Esophagus muscularis mucosa (tissue), 4 donors: Measurements from ENCODE around the gene AIDA. TPM values are rescaled to one million over a fixed set of nuclear protein-coding genes. Genes with fewer than 3 reads are reported as not detected.

ENCODE experiments used
- DNase-seq: peaks from one replicate; pipeline ENCODE4 v3.0.0-alpha.2; 2017; ENCODE audit errors: extremely low spot score
- H3K27ac ChIP-seq, 4 donors: fragments of 200-600 bp; sonication (generic); replicated peaks in 1 of 4; 1 replicate in 3 of 4; 2 replicates in 1 of 4; pipeline ENCODE4 v1.5.1; 2016 to 2019; ENCODE audit warnings: mild to moderate bottlenecking in 1 of 4
- H3K27me3 ChIP-seq, 4 donors: fragments of 200-600 bp; sonication (generic); one replicate each; pipeline versions ENCODE4 v1.5.1 to v1.6.0; 2016 to 2019
- H3K36me3 ChIP-seq, 4 donors: fragments of 200-600 bp; sonication (generic); one replicate each; pipeline ENCODE4 v1.5.1; 2016 to 2019
- H3K4me1 ChIP-seq, 4 donors: fragments of 200-600 bp; sonication (generic); one replicate each; pipeline ENCODE4 v1.5.1; 2016 to 2019
- H3K4me3 ChIP-seq, 4 donors: fragments of 200-600 bp; sonication (generic); 1 replicate in 2 of 4; 2 replicates in 2 of 4; pipeline ENCODE4 v1.5.1; 2016 to 2019; ENCODE audit warnings: mild to moderate bottlenecking in 4 of 4, moderate library complexity in 1 of 4
- H3K9me3 ChIP-seq, 4 donors: fragments of 200-600 bp; sonication (generic); 1 replicate in 3 of 4; 2 replicates in 1 of 4; pipeline ENCODE4 v1.5.1; 2016 to 2019
- CTCF ChIP-seq, 3 experiments: fragments of 200-600 bp in 2 of 3; fragments of 450-650 bp in 1 of 3; sonication (generic) in 2 of 3; IDR thresholded peaks; one replicate each; pipeline ENCODE4 v1.5.1; 2017 to 2019; ENCODE audit warnings: antibody characterized with exemption in 3 of 3, mild to moderate bottlenecking in 2 of 3, moderate library complexity in 1 of 3
- EP300 ChIP-seq: sonication (generic); formaldehyde crosslinking; IDR thresholded peaks from one replicate; pipeline ENCODE4 v1.6.1; 2017; ENCODE audit warnings: antibody characterized with exemption
- POLR2A ChIP-seq: fragments of 450-650 bp; IDR thresholded peaks from one replicate; pipeline ENCODE4 v1.6.1; 2017; ENCODE audit warnings: antibody characterized with exemption, moderate library complexity, mild to moderate bottlenecking, low read depth
- POLR2AphosphoS5 ChIP-seq, 2 donors: sonication (generic); formaldehyde crosslinking; IDR thresholded peaks; one replicate each; pipeline ENCODE4 v1.6.1; 2017; ENCODE audit warnings: antibody characterized with exemption in 2 of 2
- WGBS: methylation state at CpG from one replicate; pipeline ENCODE4 v1.1.5; 2018; 5-methylcytosine and 5-hydroxymethylcytosine counted together
- intact Hi-C: fragments of 100-400 bp; cut with DNase I; formaldehyde crosslinking; loops from one replicate; pipeline ENCODE4 v1.15.1; 2023
- total RNA-seq, 4 donors: library from RNA; depleted of rRNA; stranded (reverse); fragments of >200 nt; gene quantifications; one replicate each; pipeline versions ENCODE4 v1.1.0 to v1.2.1, GENCODE V29; 2016

The AIDA gene
- total RNA-seq, 4 donors from 2014 or later = 94.3 to 120 (median 99.8) TPM

- H3K9me3 ChIP-seq = no peaks in the 10 kb centered on the region
- DNase-seq = no peak
- intact Hi-C loops = no loop called here
- no peak overlapping the region for H3K4me3 ChIP-seq
- H3K27ac ChIP-seq = peak overlapping the region in 2 of 4 donors; percentile 4
- peaks cover 54 to 70% (median 64%) of the 10 kb centered on the region in 4 donors for H3K36me3 ChIP-seq
- TF ChIP-seq CTCF (IDR thresholded peaks at IDR 0.05) (no peak), POLR2A (no peak), POLR2AphosphoS5 (IDR thresholded peaks at IDR 0.05) (no peak), EP300 (no peak)
- peaks cover 0 to 24% (median 13%) of the 10 kb centered on the region in 4 donors for H3K4me1 ChIP-seq
- no peaks in the 10 kb centered on the region for H3K27me3 ChIP-seq
- 85% methylated on average over 7 of the region's 7 CpGs for WGBS
Observed at GRCh38 chr1:222665964-222666363, 46.3 kb downstream of the AIDA start.

- intact Hi-C loops = no loop called here
- DNase-seq = no peak
- H3K9me3 ChIP-seq = no peaks in the 10 kb centered on the region
- no peak overlapping the region for H3K27ac ChIP-seq
- no peak for TF ChIP-seq POLR2AphosphoS5 (IDR thresholded peaks at IDR 0.05)
- no peak for TF ChIP-seq CTCF (IDR thresholded peaks at IDR 0.05)
- H3K4me3 ChIP-seq = no peak overlapping the region
- no peaks in the 10 kb centered on the region for H3K27me3 ChIP-seq
- H3K4me1 ChIP-seq = peaks cover 0 to 10% (median 1%) of the 10 kb centered on the region in 4 donors
- H3K36me3 ChIP-seq = peaks cover 77 to 92% (median 81%) of the 10 kb centered on the region in 4 donors
- WGBS = 94% methylated on average over 4 of the region's 4 CpGs
Observed at GRCh38 chr1:222663431-222663934, 48.8 kb downstream of the AIDA start.

- TF ChIP-seq POLR2A (no peak), CTCF (IDR thresholded peaks at IDR 0.05) (no peak), POLR2AphosphoS5 (IDR thresholded peaks at IDR 0.05) (no peak), EP300 (no peak)
- H3K36me3 ChIP-seq = peaks cover 75 to 100% (median 91%) of the 10 kb centered on the region in 4 donors
- H3K4me1 ChIP-seq = no peaks in the 10 kb centered on the region
- no peaks in the 10 kb centered on the region for H3K27me3 ChIP-seq
- H3K4me3 ChIP-seq = no peak overlapping the region
- H3K27ac ChIP-seq = no peak overlapping the region
- DNase-seq = no peak
- 92% methylated on average over 2 of the region's 2 CpGs for WGBS
- no peaks in the 10 kb centered on the region for H3K9me3 ChIP-seq
- intact Hi-C loops = no loop called here
Observed at GRCh38 chr1:222657899-222658298, 54.4 kb downstream of the AIDA start.

- 95% methylated on average over 2 of the region's 2 CpGs for WGBS
- peaks cover 74 to 100% (median 91%) of the 10 kb centered on the region in 4 donors for H3K36me3 ChIP-seq
Observed at GRCh38 chr1:222656391-222657155, 55.7 kb downstream of the AIDA start.

More at GRCh38 chr1:222656391-222657155, 55.7 kb downstream of the AIDA start:
- no peak for DNase-seq
- H3K4me1 ChIP-seq = no peaks in the 10 kb centered on the region
- H3K4me3 ChIP-seq = no peak overlapping the region
- H3K27ac ChIP-seq = no peak overlapping the region
- no peak for TF ChIP-seq CTCF (IDR thresholded peaks at IDR 0.05)
- no peak for TF ChIP-seq POLR2AphosphoS5 (IDR thresholded peaks at IDR 0.05)
- TF ChIP-seq EP300 = no peak
- no peak for TF ChIP-seq POLR2A
- H3K9me3 ChIP-seq = no peaks in the 10 kb centered on the region
- intact Hi-C loops = no loop called here
- H3K27me3 ChIP-seq = no peaks in the 10 kb centered on the region
